ENCODE results near the gene SEC16B.
"Not testable (repeated sequence)": the region's sequence is repeated elsewhere in the genome, so short reads cannot be mapped to it uniquely, and the experiment has no call there.

The SEC16B gene

DNA sequence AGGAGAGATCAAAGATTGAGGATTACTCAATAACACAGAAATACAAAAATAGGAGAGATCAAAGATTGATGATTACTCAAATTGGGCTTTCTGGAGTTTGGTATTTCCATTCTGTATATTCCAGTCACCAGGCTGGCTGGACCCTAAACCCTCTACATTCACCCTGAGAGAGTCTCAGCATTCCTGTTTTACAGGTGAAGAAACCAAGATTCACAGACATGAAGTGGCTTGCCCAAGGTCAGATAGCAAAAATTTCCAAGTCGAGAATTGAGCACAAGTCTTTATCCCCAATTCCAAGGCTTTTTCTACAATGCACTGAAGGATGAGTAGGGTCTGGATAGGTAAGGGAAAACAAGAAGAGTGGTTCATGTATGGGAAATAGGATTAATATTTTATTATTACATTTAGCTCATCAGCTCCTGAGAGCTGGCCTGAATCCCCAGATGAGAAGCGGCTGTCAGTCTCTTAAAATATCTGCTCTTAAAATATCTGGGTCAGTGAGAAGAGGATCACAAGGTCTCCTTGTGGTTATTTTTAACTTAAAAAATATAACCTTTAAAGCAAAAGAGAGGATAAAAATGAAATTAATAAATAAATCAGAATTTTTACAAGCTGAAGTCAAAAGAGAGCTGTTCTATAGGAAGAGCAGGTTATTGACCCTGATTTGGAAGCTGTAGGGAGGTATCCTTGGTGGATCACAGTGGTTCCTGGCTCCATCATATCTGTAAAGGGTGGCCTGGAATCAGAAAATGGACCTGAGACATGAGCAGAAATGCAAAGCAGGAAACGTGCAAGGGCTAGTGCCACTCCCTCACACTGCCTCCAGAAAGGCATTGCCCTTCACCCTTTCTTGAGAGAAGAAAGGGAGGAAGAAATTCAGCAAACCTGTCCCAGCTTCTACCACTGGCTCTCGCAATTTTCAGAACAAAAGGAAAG is 29.1 kb upstream of the SEC16B start:
- no peak overlapping the region for H3K9ac ChIP-seq (ENCODE audit: low read length)
- H3K27me3 ChIP-seq (ENCODE audit: control insufficient read depth in 1 of 2, insufficient read depth in 2 of 2, low read length in 2 of 2) = no peaks in the 10 kb centered on the region
- H3K4me1 ChIP-seq (ENCODE audit: insufficient read depth, low read length) = no peaks in the 10 kb centered on the region
- no peak overlapping the region for H3K4me3 ChIP-seq (ENCODE audit: low read depth in 1 of 2, low read length in 2 of 2)
- no peak overlapping the region for H3K27ac ChIP-seq (ENCODE audit: low read depth, low read length)
- H3K36me3 ChIP-seq (ENCODE audit: insufficient read depth, low read length) = no peaks in the 10 kb centered on the region
- no peaks in the 10 kb centered on the region for H3K9me3 ChIP-seq (ENCODE audit: low read length)

DNA sequence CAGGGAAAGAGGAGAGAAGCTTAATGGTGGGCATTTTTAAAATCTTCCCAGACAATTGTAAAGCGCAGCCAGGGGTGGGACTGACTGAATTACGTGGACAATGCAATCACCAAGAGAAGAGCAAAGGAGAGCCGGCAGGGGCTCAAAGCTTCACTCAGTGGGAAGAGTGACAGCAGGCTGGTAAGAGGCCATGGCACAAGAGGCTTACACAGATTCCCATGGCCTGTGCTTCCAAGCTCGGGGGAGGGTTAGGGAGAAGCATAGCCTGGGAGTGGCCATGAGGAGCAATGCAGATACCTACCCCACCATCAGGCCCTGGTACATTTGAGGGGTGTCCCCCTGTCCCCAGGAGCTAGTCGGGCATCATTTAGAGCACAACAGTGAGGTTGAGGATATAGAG is 27.1 kb upstream of the SEC16B start:
- Histone ChIP-seq H3K9ac (ENCODE audit: low read length) (no peak overlapping the region), H3K4me3 (ENCODE audit: low read depth in 1 of 2, low read length in 2 of 2) (no peak overlapping the region), H3K4me1 (ENCODE audit: insufficient read depth, low read length) (no peaks in the 10 kb centered on the region), H3K36me3 (ENCODE audit: insufficient read depth, low read length) (no peaks in the 10 kb centered on the region), H3K27ac (ENCODE audit: low read depth, low read length) (no peak overlapping the region), H3K27me3 (ENCODE audit: control insufficient read depth in 1 of 2, insufficient read depth in 2 of 2, low read length in 2 of 2) (no peaks in the 10 kb centered on the region), H3K9me3 (ENCODE audit: low read length) (no peaks in the 10 kb centered on the region)

DNA sequence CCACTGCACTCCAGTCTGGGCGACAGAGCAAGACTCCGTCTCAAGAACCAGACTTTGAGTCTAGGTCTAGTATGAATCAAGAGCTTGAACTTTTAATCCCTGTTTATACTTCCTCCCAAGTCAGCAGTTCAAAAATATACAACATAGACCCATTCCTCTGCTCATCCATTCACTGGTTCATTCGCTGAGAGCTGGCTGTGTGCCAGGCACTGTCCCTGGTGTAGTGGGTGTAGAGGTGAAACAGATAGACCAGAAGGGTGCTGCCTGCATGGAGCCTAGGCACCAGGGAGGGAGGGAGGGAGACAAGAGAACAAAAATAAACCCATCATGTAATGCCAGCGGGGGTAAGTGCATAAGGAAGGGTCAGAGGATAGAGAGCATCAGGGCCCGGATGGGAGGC is 25.5 kb upstream of the SEC16B start:
- Histone ChIP-seq H3K4me1 (ENCODE audit: insufficient read depth, low read length) (no peaks in the 10 kb centered on the region), H3K9ac (ENCODE audit: low read length) (no peak overlapping the region), H3K9me3 (ENCODE audit: low read length) (no peaks in the 10 kb centered on the region), H3K27me3 (ENCODE audit: control insufficient read depth in 1 of 2, insufficient read depth in 2 of 2, low read length in 2 of 2) (no peaks in the 10 kb centered on the region), H3K27ac (ENCODE audit: low read depth, low read length) (no peak overlapping the region), H3K4me3 (ENCODE audit: low read depth in 1 of 2, low read length in 2 of 2) (no peak overlapping the region), H3K36me3 (ENCODE audit: insufficient read depth, low read length) (no peaks in the 10 kb centered on the region)

DNA sequence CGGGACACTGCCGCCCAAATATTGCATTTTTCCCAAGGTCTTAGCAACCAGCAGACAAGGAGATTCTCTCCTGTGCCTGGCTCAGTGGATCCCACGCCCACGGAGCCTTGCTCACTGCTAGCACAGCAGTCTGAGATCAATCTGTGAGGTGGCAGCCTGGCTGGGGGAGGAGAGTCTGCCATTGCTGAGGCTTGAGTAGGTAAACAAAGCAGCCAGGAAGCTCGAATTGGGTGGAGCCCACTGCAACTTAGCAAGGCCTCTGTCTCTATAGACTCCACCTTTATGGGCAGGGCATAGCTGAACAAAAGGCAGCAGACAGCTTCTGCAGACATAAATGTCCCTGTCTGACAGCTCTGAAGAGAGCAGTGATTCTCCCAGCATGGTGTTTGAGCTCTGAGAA is 16.4 kb upstream of the SEC16B start:
- not testable (repeated sequence) for H3K27me3 ChIP-seq (ENCODE audit: control insufficient read depth in 1 of 2, insufficient read depth in 2 of 2, low read length in 2 of 2); H3K9ac ChIP-seq (ENCODE audit: low read length); H3K9me3 ChIP-seq (ENCODE audit: low read length); H3K4me1 ChIP-seq (ENCODE audit: insufficient read depth, low read length); H3K36me3 ChIP-seq (ENCODE audit: insufficient read depth, low read length); H3K27ac ChIP-seq (ENCODE audit: low read depth, low read length); H3K4me3 ChIP-seq (ENCODE audit: low read depth in 1 of 2, low read length in 2 of 2)

DNA sequence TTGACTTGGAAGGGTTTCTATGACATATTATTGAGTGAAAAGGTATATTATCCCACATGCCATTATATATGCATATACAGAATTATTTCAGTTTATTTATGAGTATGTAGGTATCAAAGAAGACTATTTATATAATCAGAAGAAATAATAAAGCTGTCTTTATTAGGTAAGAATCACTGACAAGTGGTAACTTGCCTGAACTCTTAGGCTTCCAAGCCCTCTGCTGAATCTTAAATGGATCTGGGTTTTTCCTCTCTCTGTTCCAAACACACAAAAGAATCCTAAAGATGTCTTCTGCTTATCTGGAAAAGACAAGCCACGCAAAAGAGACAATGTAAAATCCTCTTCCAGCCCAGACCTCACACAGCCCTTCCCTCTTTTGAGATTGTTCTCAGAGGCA is 14.9 kb upstream of the SEC16B start:
- Histone ChIP-seq H3K27me3 (ENCODE audit: control insufficient read depth in 1 of 2, insufficient read depth in 2 of 2, low read length in 2 of 2) (no peaks in the 10 kb centered on the region), H3K9ac (ENCODE audit: low read length) (no peak overlapping the region), H3K9me3 (ENCODE audit: low read length) (no peaks in the 10 kb centered on the region), H3K4me1 (ENCODE audit: insufficient read depth, low read length) (no peaks in the 10 kb centered on the region), H3K36me3 (ENCODE audit: insufficient read depth, low read length) (no peaks in the 10 kb centered on the region), H3K4me3 (ENCODE audit: low read depth in 1 of 2, low read length in 2 of 2) (no peak overlapping the region), H3K27ac (ENCODE audit: low read depth, low read length) (no peak overlapping the region)

DNA sequence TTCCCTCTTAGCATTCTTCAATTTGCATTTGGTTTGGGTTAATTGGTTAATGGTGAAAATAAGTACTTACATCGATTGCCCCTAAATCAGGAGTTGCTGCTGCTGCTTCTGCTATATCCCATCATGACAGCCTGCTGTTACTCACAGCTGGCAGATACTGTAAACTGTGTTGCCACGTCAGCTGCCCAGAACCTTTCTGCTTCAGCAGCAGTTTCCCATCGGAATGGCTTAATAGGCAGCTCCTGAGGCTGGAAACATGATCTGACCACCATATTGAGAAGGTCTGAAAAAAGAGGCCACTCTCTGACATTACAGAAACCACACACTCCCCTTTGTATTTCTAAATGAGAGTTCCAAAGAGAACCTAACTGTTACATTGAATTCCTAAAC is 14.3 kb upstream of the SEC16B start:
- H3K27ac ChIP-seq (ENCODE audit: low read depth, low read length) = no peak overlapping the region

DNA sequence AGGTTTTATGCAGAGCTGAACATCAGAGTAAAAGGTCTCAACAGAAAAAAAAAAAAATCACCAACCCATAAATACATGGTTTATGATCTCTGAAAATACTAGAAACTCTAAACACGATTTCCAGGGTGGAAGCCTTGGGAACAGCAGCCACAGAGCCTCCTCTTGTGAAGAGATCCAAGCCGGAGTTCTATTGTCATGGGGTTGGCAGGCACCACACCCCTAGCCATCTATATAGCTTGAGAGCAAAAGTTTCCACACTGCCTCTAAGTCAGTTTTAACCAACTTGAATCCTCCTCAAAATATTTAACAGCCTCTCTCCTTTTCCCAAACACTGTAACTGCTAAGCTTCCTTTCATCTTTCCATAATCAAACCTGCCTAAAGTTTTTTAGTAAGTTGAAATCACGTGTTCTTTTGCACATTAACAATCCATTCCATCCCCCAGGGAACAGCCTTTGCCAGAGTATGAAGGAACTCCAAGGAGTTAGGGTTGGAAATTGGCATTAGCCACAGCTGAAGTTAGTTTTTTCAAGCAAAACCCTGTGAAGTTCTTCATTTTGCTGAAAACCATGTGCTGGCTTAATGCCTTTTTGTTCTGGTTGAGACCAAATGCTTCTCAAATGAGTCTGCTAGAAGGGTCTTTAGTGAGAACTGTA is 13.8 kb upstream of the SEC16B start:
- peak overlapping the region in 1 of 2 donors; percentile 4 for H3K4me3 ChIP-seq (ENCODE audit: low read depth in 1 of 2, low read length in 2 of 2)
- no peaks in the 10 kb centered on the region for H3K9me3 ChIP-seq (ENCODE audit: low read length)
- no peaks in the 10 kb centered on the region for H3K4me1 ChIP-seq (ENCODE audit: insufficient read depth, low read length)
- H3K36me3 ChIP-seq (ENCODE audit: insufficient read depth, low read length) = no peaks in the 10 kb centered on the region
- no peak overlapping the region for H3K9ac ChIP-seq (ENCODE audit: low read length)
- H3K27ac ChIP-seq (ENCODE audit: low read depth, low read length) = no peak overlapping the region
- no peaks in the 10 kb centered on the region for H3K27me3 ChIP-seq (ENCODE audit: control insufficient read depth in 1 of 2, insufficient read depth in 2 of 2, low read length in 2 of 2)

More for the DNA sequence above, 14.3 kb upstream of the SEC16B start:
- Histone ChIP-seq H3K4me1 (ENCODE audit: insufficient read depth, low read length) (no peaks in the 10 kb centered on the region), H3K4me3 (ENCODE audit: low read depth in 1 of 2, low read length in 2 of 2) (peak overlapping the region in 1 of 2 donors; percentile 4), H3K27me3 (ENCODE audit: control insufficient read depth in 1 of 2, insufficient read depth in 2 of 2, low read length in 2 of 2) (no peaks in the 10 kb centered on the region), H3K9ac (ENCODE audit: low read length) (no peak overlapping the region), H3K36me3 (ENCODE audit: insufficient read depth, low read length) (no peaks in the 10 kb centered on the region), H3K9me3 (ENCODE audit: low read length) (no peaks in the 10 kb centered on the region)

DNA sequence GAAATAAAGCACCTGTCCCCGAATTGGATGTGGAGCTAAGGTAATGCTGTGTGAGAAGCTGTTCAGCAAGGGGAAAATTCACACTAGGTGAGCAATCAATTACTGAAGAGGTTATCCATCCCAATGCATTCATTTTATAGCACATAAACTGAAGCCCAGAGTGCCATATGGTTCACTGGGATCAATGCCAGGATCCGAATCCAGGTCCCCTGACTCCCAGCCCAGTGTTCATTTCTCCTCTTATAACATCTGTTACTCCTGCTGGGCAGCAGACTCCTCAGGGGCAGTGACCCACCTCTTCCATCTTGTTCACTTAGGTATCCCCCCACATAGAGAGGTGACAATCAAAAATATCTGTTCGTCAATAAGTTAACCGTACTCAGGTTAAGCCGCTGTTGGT is 13.2 kb upstream of the SEC16B start:
- Histone ChIP-seq H3K27ac (ENCODE audit: low read depth, low read length) (no peak overlapping the region), H3K4me1 (ENCODE audit: insufficient read depth, low read length) (no peaks in the 10 kb centered on the region), H3K4me3 (ENCODE audit: low read depth in 1 of 2, low read length in 2 of 2) (peak overlapping the region in 1 of 2 donors; percentile 4)

DNA sequence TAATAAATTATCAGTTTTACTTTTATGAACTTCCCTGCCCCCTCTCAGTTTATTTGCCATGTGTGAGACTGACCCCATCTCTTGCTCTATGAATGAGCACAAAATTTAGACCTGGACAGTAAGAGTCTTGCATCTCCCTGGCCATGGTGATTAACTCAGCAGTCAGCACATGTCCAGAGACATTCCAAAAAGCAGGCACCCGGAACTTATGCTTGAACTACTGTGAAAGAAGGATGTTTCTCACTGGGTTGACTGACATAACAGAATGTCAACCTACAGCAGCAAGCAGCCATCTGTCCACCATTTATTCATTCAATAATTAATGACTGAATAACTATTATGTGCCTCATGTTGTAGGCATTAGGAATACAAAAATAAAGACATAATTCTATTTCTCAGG is 11.3 kb upstream of the SEC16B start:
- no peaks in the 10 kb centered on the region for H3K4me1 ChIP-seq (ENCODE audit: insufficient read depth, low read length)
- no peaks in the 10 kb centered on the region for H3K9me3 ChIP-seq (ENCODE audit: low read length)
- no peak overlapping the region for H3K4me3 ChIP-seq (ENCODE audit: low read depth in 1 of 2, low read length in 2 of 2)
- no peaks in the 10 kb centered on the region for H3K36me3 ChIP-seq (ENCODE audit: insufficient read depth, low read length)
- no peaks in the 10 kb centered on the region for H3K27me3 ChIP-seq (ENCODE audit: control insufficient read depth in 1 of 2, insufficient read depth in 2 of 2, low read length in 2 of 2)
- H3K9ac ChIP-seq (ENCODE audit: low read length) = no peak overlapping the region
- no peak overlapping the region for H3K27ac ChIP-seq (ENCODE audit: low read depth, low read length)

More for the DNA sequence above, 13.2 kb upstream of the SEC16B start:
- no peaks in the 10 kb centered on the region for H3K9me3 ChIP-seq (ENCODE audit: low read length)
- no peaks in the 10 kb centered on the region for H3K36me3 ChIP-seq (ENCODE audit: insufficient read depth, low read length)
- H3K27me3 ChIP-seq (ENCODE audit: control insufficient read depth in 1 of 2, insufficient read depth in 2 of 2, low read length in 2 of 2) = no peaks in the 10 kb centered on the region
- no peak overlapping the region for H3K9ac ChIP-seq (ENCODE audit: low read length)

DNA sequence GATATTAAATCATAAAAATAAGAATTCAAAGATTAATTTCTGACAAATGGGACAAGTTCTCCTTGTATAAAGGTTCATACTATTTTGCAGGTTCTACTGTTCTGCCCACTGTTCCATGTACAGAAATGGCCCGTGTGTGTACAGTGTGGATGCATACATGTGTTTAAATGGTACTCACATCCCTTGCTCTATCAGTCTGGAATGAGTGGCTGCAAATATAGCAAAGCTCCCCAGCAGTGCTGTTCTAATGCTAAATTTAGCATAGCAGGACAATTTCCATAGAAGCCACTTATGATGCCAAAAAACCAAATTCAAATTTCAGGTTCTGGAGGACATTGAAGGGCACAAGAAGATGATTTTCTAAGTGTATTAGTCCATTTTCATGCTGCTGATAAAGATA is 9.4 kb upstream of the SEC16B start:
- H3K4me3 ChIP-seq (ENCODE audit: low read depth in 1 of 2, low read length in 2 of 2) = no peak overlapping the region
- no peaks in the 10 kb centered on the region for H3K27me3 ChIP-seq (ENCODE audit: control insufficient read depth in 1 of 2, insufficient read depth in 2 of 2, low read length in 2 of 2)
- no peaks in the 10 kb centered on the region for H3K36me3 ChIP-seq (ENCODE audit: insufficient read depth, low read length)
- H3K27ac ChIP-seq (ENCODE audit: low read depth, low read length) = no peak overlapping the region
- no peaks in the 10 kb centered on the region for H3K9me3 ChIP-seq (ENCODE audit: low read length)
- no peaks in the 10 kb centered on the region for H3K4me1 ChIP-seq (ENCODE audit: insufficient read depth, low read length)
- no peak overlapping the region for H3K9ac ChIP-seq (ENCODE audit: low read length)

DNA sequence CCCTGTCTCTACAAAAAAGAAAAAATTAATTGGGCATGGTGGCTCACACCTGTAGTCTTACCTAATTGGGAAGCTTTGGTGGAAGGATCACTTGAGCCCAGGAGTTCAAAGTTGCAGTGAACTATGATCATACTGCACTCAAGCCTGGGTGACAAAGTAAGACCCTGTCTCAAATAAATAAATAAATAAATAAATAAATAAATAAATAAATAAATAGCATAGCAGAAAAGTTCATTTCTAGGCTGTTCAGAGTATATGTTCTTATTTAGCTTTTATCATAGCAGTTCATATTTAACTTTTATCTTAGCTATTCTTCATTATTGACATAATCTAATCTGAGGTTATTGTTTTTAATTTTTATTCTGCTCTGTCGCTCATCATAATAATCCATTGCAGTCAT is 8.7 kb upstream of the SEC16B start:
- no peaks in the 10 kb centered on the region for H3K27me3 ChIP-seq (ENCODE audit: control insufficient read depth in 1 of 2, insufficient read depth in 2 of 2, low read length in 2 of 2)
- H3K27ac ChIP-seq (ENCODE audit: low read depth, low read length) = no peak overlapping the region
- H3K9me3 ChIP-seq (ENCODE audit: low read length) = no peaks in the 10 kb centered on the region
- no peak overlapping the region for H3K4me3 ChIP-seq (ENCODE audit: low read depth in 1 of 2, low read length in 2 of 2)
- no peaks in the 10 kb centered on the region for H3K4me1 ChIP-seq (ENCODE audit: insufficient read depth, low read length)
- H3K9ac ChIP-seq (ENCODE audit: low read length) = no peak overlapping the region
- no peaks in the 10 kb centered on the region for H3K36me3 ChIP-seq (ENCODE audit: insufficient read depth, low read length)
